NOMO-1 treated with DMSO at 0.1 percent for 48 hours (cell line): Measurements from ENCODE around the gene USP10.
"Not testable (repeated sequence)": the region's sequence is repeated elsewhere in the genome, so short reads cannot be mapped to it uniquely, and the experiment has no call there.

Experiments
- DNase-seq: peaks from one replicate; lab custom pipeline; 2025; ENCODE audit not compliant: unreplicated experiment; lab: John Stamatoyannopoulos, UW

USP10 gene

GRCh38 chr16:84746231-84746630 is 46.4 kb downstream of the USP10 start:
- no peak for DNase-seq

DNA sequence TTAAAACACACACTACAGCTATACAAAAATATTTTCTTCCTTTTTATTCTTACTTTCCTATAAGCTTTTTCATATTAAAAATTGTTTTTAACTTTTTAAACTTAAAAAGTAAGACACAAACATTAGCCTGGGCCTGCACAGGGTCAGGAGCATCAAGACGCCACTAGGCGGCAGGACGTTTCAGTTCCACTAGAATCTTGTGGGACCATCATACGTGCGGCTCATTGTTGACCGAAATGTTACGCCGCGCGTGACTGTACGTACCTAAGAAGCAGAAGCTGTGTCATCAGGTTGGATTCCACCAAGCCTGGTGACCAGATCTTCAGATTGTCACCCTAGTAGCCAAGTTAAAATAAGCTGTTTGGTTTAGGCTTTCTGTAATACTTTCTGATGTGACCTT is 47.1 kb downstream of the USP10 start:
- DNase-seq, result no peak

- DNase-seq, result not testable (repeated sequence)
Measured at GRCh38 chr16:84748247-84748646, 48.4 kb downstream of the USP10 start.

- no peak for DNase-seq
Measured at GRCh38 chr16:84749072-84749471, 49.3 kb downstream of the USP10 start.

- no peak for DNase-seq
Measured at GRCh38 chr16:84749815-84750214, 50.0 kb downstream of the USP10 start.

DNA sequence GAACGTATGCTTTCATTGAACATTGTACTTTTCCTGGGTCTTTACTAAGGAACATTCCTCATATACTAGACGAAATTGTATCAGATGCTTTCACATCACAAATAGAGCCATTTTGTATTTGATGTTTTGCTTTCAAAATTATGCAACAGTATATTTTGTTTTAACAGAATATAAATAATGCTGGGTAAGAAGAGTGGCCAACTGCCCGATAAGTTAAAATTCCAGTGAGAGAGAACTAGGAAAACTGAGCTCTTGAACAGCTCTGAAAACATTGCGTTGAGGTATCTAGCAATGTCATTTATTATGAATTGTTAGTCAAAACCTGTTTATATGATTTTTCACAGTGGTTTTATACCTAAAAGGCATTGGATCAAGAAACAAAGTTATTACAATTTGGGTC is 50.8 kb downstream of the USP10 start:
- no peak for DNase-seq

DNA sequence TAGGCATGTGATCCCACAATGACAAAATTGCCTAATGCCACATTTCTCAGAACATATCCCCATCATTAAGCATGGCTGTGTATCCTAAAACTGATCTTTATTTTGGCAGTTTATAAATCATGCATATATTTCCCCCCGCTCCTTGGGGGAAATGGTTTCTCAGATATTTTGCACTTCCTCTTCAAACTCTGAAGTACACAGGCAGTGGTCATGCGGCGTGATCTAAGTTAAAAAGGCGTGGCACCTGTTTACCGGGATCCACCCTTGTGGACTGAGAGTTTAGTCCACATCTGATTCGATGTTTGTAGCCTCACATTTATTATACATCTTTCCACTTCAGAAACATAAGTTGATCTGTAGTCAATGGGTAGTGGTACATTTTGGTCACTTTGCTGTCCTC is 51.4 kb downstream of the USP10 start:
- DNase-seq, result peak; percentile 61

DNA sequence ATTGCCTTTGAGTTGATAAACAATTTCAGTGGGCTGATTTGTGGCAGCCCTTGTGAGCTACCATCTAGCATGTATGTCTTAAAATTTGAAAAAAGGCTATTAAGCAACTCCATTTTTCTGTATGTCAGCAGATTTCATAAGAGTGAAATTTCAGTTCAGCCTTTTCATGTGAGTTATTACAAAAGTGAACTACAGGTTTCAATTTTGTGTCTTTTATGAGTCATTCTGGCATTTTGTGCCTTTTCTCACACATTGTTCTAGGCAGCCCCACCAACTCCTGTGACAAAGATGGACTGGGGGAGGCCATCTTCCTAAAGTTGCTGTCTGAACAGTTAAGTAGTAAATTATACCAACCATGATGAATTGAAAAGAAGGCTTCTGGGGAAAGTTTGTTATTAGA is 52.1 kb downstream of the USP10 start:
- DNase-seq, result peak; percentile 87

GRCh38 chr16:84752600-84752999 is 52.8 kb downstream of the USP10 start:
- no peak for DNase-seq

DNA sequence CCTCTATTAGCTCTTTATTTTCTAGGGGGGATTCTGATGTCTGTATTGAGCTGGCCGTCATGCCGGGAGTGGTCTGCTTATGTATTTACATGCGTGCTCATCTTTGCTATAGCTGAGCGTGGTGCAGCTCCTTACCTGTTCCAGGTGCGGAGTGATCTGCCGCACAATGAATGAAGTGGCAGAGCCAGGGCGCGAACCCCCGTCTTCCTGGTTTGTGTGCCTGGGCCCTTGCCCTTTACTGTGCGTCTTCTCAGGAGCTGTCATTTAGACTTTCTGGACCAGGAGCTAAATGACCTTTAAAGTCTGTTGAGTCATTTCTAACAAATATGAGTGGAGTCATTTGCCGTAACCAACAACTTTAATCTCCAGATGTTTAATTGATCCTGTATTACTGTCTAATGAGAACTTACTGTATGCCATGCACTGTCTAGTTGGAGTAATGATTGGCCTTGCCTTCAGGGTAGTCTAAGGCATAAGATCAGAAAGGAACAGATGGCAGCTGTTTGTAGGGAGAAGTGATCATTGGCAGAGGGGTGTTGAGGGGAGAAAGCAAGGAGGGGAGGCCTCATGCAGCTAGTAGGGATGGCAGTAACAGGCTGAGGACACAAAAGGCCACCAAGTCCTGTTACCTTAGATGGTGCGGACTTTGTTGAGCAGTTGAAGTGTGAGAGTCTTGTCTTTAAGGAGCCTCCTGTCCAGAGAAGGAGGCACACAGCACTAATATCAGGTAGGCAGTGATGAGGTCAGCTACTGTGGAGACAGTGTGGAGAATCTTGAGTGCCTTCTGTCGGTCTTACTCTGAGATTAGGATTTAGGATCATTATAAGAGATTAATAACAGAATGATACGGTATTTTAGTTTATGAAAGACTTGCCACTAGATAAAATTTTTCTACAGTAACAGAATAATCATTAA is 53.9 kb downstream of the USP10 start:
- no peak for DNase-seq

GRCh38 chr16:84754353-84754856 is 54.6 kb downstream of the USP10 start:
- peak; percentile 86 for DNase-seq

DNA sequence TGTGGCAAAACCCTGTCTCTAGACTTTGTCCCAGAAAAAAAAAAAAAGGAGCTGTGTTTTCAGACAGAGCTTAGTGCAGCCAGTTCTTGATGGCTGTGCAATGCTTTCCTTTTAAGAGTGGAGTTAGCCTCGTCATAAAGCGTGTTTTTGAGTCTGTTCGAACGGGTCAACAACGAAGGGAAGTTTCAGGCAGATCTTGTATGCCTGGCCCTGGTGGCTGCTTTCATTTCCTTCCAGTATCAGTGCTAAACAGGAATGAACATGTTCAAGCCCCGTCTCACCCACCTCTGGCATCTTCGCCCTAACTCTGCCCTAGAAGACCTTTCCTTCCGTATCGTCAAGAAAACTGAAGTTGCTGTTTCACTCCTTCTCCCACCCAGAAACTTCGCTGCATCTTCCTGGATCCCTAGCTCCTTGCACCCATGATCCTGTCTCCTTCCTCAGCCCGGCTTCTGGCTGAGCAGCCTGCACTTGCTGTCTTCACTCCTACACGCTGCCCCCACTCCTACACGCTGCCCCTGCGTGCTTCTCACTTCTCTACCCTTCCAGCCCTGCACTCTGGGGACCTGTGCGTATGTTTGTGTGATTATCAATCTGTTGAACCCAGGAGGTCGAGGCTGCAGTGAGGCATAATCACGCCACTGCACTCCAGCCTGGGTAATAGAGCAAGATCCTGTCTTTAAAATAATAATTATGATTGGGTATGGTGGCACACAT is 55.3 kb downstream of the USP10 start:
- DNase-seq, result peak; percentile 28

DNA sequence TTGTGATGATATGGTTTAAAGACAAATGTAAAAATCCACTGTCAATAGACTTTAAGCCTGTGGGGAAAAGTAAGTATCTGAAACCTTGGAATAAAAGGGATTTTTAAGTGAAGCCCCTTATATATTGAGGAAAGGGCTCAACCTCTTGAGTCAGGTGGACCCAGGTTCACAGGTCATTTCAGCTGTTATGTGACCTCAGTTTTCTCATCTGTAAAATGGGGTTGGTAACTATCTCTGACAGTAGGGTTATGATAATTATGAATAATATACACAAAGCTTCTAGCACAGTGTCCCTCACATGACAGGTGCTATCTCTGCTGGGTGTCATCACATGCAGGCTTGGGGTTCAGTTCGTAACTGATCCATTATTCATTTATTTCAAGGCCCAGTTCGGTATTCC is 57.0 kb downstream of the USP10 start:
- no peak for DNase-seq

- DNase-seq, result no peak
Measured at GRCh38 chr16:84758627-84759026, 58.8 kb downstream of the USP10 start.

DNA sequence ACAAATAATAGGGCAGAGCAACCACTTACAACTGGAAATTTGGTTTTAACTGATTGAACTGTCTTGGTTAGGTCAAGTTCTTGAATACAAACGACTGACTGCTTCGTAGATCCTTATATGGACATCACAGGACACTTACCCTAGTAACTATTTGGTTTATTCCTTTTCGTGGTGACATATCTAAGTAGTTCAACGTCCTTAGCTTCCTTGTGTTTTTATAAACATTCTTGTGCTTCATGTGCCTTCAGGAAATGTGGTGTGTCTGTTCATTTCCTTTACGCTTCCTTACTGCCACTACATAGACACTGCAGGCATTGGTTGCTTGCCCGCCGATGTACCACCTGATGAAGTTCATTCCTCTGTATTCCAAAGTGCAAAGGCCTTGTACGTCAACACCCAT is 59.3 kb downstream of the USP10 start:
- DNase-seq, result no peak

GRCh38 chr16:84759906-84760305 is 60.1 kb downstream of the USP10 start:
- no peak for DNase-seq

- DNase-seq, result no peak
Measured at GRCh38 chr16:84761448-84762368, 61.9 kb downstream of the USP10 start.

DNA sequence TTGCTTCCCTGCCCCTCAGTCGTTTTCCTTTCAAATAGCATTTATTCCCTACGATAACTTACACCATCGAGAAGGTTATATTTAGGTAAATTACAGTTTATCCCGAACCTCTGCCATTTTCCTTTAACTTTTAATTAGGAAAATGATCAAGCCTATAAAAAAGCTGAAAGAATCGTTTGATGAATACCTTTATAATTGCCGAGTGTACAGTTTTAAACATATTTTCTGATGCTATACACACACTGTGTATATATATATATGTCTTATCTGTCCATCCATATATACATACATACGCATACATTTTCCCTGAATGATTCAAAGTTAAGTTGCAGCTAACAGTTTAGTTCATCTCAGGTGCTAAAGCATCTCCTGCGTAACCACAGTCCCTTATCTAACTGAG is 63.4 kb downstream of the USP10 start:
- DNase-seq, result no peak

GRCh38 chr16:84763629-84764028 is 63.8 kb downstream of the USP10 start:
- no peak for DNase-seq

DNA sequence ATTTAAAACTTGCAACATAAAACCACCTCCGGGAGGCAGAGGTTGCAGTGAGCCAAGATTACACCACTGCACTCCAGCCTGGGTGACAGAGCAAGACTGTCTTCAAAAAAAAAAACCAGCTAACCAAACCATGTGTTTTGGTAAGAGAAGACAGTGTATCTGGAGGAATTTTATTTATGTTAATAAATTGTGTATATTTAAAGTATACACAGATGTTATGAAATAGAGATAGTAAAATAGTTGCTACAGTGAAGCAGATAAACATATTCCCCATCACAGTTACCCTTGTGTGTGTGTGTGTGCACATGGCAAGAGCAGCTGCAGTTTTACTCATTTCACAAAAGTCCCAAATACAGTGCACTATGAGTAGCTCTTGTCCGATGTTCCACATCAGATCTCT is 65.2 kb downstream of the USP10 start:
- DNase-seq, result no peak
